Liver (tissue), 9 donors: ENCODE measurements around the gene IL20. TPM values are rescaled to one million over a fixed set of nuclear protein-coding genes. Genes with fewer than 3 reads are reported as not detected.

Experiments
- DNase-seq: peaks from one replicate; pipeline ENCODE4 v3.0.0-alpha.2; 2017; ENCODE audit warnings: low spot score
- H3K27ac ChIP-seq, 2 donors: one replicate each; pipeline ENCODE4 v1.7.0; 2013; ENCODE audit warnings: inconsistent platforms in 2 of 2, low read length in 2 of 2, control low read depth in 1 of 2, low read depth in 1 of 2, mild to moderate bottlenecking in 1 of 2
- H3K27me3 ChIP-seq, 4 donors: one replicate each; pipeline versions ENCODE4 v1.6.1 to v1.7.0; 2013; ENCODE audit warnings: low read length in 3 of 4, inconsistent platforms in 1 of 4, mild to moderate bottlenecking in 1 of 4, moderate library complexity in 1 of 4; ENCODE audit not compliant: control insufficient read depth in 4 of 4, insufficient read depth in 4 of 4
- H3K36me3 ChIP-seq, 4 donors: one replicate each; pipeline versions ENCODE4 v1.6.1 to v1.7.0; 2013; ENCODE audit warnings: low read length in 3 of 4, mild to moderate bottlenecking in 3 of 4, low read depth in 1 of 4, moderate library complexity in 1 of 4; ENCODE audit not compliant: control insufficient read depth in 4 of 4, insufficient read depth in 3 of 4
- H3K4me1 ChIP-seq, 4 donors: one replicate each; pipeline versions ENCODE4 v1.6.1 to v1.7.0; 2013; ENCODE audit warnings: low read length in 3 of 4, mild to moderate bottlenecking in 3 of 4, moderate library complexity in 1 of 4; ENCODE audit not compliant: control insufficient read depth in 4 of 4, insufficient read depth in 4 of 4
- H3K4me3 ChIP-seq, 3 donors: one replicate each; pipeline versions ENCODE4 v1.6.1 to v1.7.0; 2013; ENCODE audit warnings: low read length in 3 of 3, control low read depth in 1 of 3, low read depth in 1 of 3, mild to moderate bottlenecking in 1 of 3
- H3K9ac ChIP-seq, 2 donors: one replicate each; pipeline ENCODE4 v1.7.0; 2013; ENCODE audit warnings: low read length in 2 of 2, mild to moderate bottlenecking in 2 of 2, moderate library complexity in 2 of 2, control low read depth in 1 of 2, low read depth in 1 of 2
- H3K9me3 ChIP-seq, 4 donors: one replicate each; pipeline versions ENCODE4 v1.6.1 to v1.7.0; 2013; ENCODE audit warnings: low read length in 3 of 4; ENCODE audit not compliant: control insufficient read depth in 4 of 4
- ATF3 ChIP-seq: IDR thresholded peaks from 2 replicates; pipeline ENCODE4 v1.6.1; 2016; ENCODE audit warnings: antibody characterized with exemption
- CTCF ChIP-seq: fragments of 150-350 bp; IDR thresholded peaks from 2 replicates; pipeline ENCODE4 v1.5.1; 2017; ENCODE audit warnings: improper control_type of control experiment, low read depth, low read length; ENCODE audit not compliant: missing input control
- EGR1 ChIP-seq, 2 donors: IDR thresholded peaks; 2 replicates each; pipeline ENCODE4 v1.6.1; 2016 to 2018; ENCODE audit warnings: antibody characterized with exemption in 2 of 2, low read depth in 2 of 2
- FOXA1 ChIP-seq: IDR thresholded peaks from 2 replicates; pipeline ENCODE4 v1.6.1; 2016; ENCODE audit warnings: antibody characterized with exemption
- FOXA2 ChIP-seq: IDR thresholded peaks from 2 replicates; pipeline ENCODE4 v1.6.1; 2016; ENCODE audit warnings: antibody characterized with exemption
- GABPA ChIP-seq, 2 donors: IDR thresholded peaks in 1 of 2; conservative IDR thresholded peaks in 1 of 2; 2 replicates each; pipeline ENCODE4 v1.6.1; 2016; ENCODE audit warnings: antibody characterized with exemption in 2 of 2, mild to moderate bottlenecking in 1 of 2, moderate library complexity in 1 of 2
- HNF4A ChIP-seq, 2 donors: conservative IDR thresholded peaks; 2 replicates each; pipeline ENCODE4 v1.6.1; 2016; ENCODE audit warnings: antibody characterized with exemption in 2 of 2, mild to moderate bottlenecking in 2 of 2
- HNF4G ChIP-seq: IDR thresholded peaks from 2 replicates; pipeline ENCODE4 v1.6.1; 2016; ENCODE audit warnings: antibody characterized with exemption
- JUND ChIP-seq, 2 donors: IDR thresholded peaks; 2 replicates each; pipeline ENCODE4 v1.6.1; 2016; ENCODE audit warnings: antibody characterized with exemption in 2 of 2
- MAX ChIP-seq: IDR thresholded peaks from 2 replicates; pipeline ENCODE4 v1.6.1; 2016; ENCODE audit warnings: antibody characterized with exemption
- NR2F2 ChIP-seq: IDR thresholded peaks from 2 replicates; pipeline ENCODE4 v1.6.1; 2016; ENCODE audit warnings: antibody characterized with exemption
- RAD21 ChIP-seq, 2 donors: IDR thresholded peaks; 2 replicates each; pipeline ENCODE4 v1.6.1; 2016; ENCODE audit warnings: antibody characterized with exemption in 2 of 2, mild to moderate bottlenecking in 2 of 2
- REST ChIP-seq: IDR thresholded peaks from 2 replicates; pipeline ENCODE4 v1.6.1; 2016; ENCODE audit warnings: antibody characterized with exemption, mild to moderate bottlenecking
- RXRA ChIP-seq, 2 donors: IDR thresholded peaks; 2 replicates each; pipeline ENCODE4 v1.6.1; 2017 to 2018; ENCODE audit warnings: antibody characterized with exemption in 2 of 2, mild to moderate bottlenecking in 1 of 2
- SP1 ChIP-seq: IDR thresholded peaks from 2 replicates; pipeline ENCODE4 v1.6.1; 2018; ENCODE audit warnings: antibody characterized with exemption, mild to moderate bottlenecking
- TAF1 ChIP-seq: conservative IDR thresholded peaks from 2 replicates; pipeline ENCODE4 v1.6.1; 2016; ENCODE audit warnings: antibody characterized with exemption, mild to moderate bottlenecking
- YY1 ChIP-seq: IDR thresholded peaks from 2 replicates; pipeline ENCODE4 v1.6.1; 2016; ENCODE audit warnings: antibody characterized with exemption, mild to moderate bottlenecking
- ZBTB33 ChIP-seq: IDR thresholded peaks from 2 replicates; pipeline ENCODE4 v1.6.1; 2016; ENCODE audit warnings: antibody characterized with exemption
- WGBS: extraction: QIAGEN DNeasy Blood & Tissue Kit; methylation state at CpG from one replicate; pipeline ENCODE4 v1.1.7; 2013; 5-methylcytosine and 5-hydroxymethylcytosine counted together
- polyA plus RNA-seq, 2 donors: library from polyadenylated mRNA; stranded (reverse) in 1 of 2; unstranded in 1 of 2; fragments of 200-250 nt in 1 of 2; fragments of >200 nt in 1 of 2; fragmentation: Nextera tagmentation in 1 of 2; extraction: Ambion mirVana in 1 of 2; gene quantifications; one replicate each; pipeline versions ENCODE4 v1.2.1 to v1.2.3, GENCODE V29; 2013 to 2015
- total RNA-seq, 2 donors: library from RNA; depleted of rRNA; stranded (reverse); fragments of >200 nt; gene quantifications; one replicate each; pipeline ENCODE4 v1.2.3, GENCODE V29; 2014
- donor health status: healthy.
- donor health status: healthy.
- donor health status: healthy.
- donor health status: healthy.
- donor health status: healthy.

Gene IL20
- total RNA-seq (under 1 TPM in 1 of 2 donors, not detected in 1; 0.17 TPM), polyA plus RNA-seq (not detected)

- 49% methylated on average over 19 of the region's 19 CpGs for WGBS
- Histone ChIP-seq H3K27ac (peak within 1 kb of the TSS in 1 of 2 donors; percentile 43), H3K4me1 (peaks cover 0 to 8% (median 3%) of the 10 kb centered on the region in 4 donors), H3K27me3 (peaks cover 0 to 2% (median 0%) of the 10 kb centered on the region in 4 donors), H3K4me3 (no peak within 1 kb of the TSS), H3K36me3 (no peaks in the 10 kb centered on the region), H3K9ac (no peak within 1 kb of the TSS), H3K9me3 (no peaks in the 10 kb centered on the region)
- TF ChIP-seq FOXA2: no peak
- TF ChIP-seq CTCF: peak; percentile 95
- no peak for TF ChIP-seq ZBTB33
- no peak for TF ChIP-seq YY1
- no peak for TF ChIP-seq TAF1
- no peak for TF ChIP-seq MAX
- TF ChIP-seq HNF4A (conservative IDR thresholded peaks at IDR 0.05): peak; percentile 18 to 36
- TF ChIP-seq JUND (IDR thresholded peaks at IDR 0.05): peak in 1 of 2 donors; percentile 16
- TF ChIP-seq HNF4G: no peak
- no peak for TF ChIP-seq REST
- no peak for TF ChIP-seq FOXA1
- TF ChIP-seq GABPA (IDR thresholded peaks at IDR 0.05 in 1 of 2, conservative IDR thresholded peaks at IDR 0.05 in 1 of 2): no peak
- TF ChIP-seq ATF3: no peak
- TF ChIP-seq SP1: peak; percentile 46
- TF ChIP-seq RXRA (IDR thresholded peaks at IDR 0.05): peak; percentile 77 to 83
- TF ChIP-seq RAD21 (IDR thresholded peaks at IDR 0.05): peak; percentile 86 to 93
- TF ChIP-seq NR2F2: no peak
- no peak for TF ChIP-seq EGR1 (IDR thresholded peaks at IDR 0.05; ENCODE audit: low read depth in 2 of 2)
- DNase-seq: peak; percentile 77
These were observed at the start of gene IL20 for GRCh38 chr1:206864939-206865671. Gene IL20, plus strand, starts transcription at chr1:206865623. Its CDS starts 230 bp downstream, at chr1:206865853.
